Measurements from ENCODE around the gene CERS3. TPM values are rescaled to one million over a fixed set of nuclear protein-coding genes. Genes with fewer than 3 reads are reported as not detected.

Gene CERS3
- under 1 TPM; 0.60 to 0.62 TPM for total RNA-seq

DNA sequence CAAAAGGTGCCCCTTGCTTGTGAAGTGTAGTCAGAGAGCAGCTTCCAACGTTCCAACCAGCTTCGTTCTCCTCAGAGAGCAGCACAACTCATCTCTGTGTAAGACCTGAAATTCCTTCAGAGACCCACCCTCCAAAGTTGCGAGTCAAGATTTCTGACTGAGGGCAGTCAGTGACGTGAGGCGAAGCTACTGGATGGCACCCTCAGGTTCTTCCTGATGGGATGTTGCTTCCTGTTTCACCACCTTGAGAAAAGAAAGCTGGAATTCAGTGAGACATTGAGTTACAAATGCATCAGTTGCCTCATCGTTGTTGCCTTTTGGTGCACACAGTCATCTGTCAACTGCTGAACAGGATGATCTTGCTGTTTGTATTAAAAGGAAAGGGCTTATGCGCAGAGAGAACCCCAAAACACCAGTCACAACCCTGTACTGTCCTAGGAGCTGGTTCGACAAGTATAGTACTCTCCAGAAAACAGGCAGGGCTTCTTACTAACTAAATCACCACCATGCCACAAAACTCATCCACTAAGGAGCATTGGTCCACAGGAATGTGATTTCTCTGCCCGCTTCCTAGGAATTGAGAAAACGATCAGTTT is at the start of gene CERS3:
Gene CERS3, minus strand, starts transcription at position 118 of the 596 bp plus-strand sequence. CDS start 27,101 bp downstream, outside the sequence.
- Mint-ChIP-seq H3K36me3 (ENCODE audit: low read depth) (no peaks in the 10 kb centered on the region), H3K4me1 (peaks cover 13% of the 10 kb centered on the region), H3K9me3 (no peaks in the 10 kb centered on the region), H3K27me3 (no peaks in the 10 kb centered on the region), H3K27ac (no peak within 1 kb of the TSS), H3K4me3 (no peak within 1 kb of the TSS)
- ChIA-PET POLR2A (no interaction called here), CTCF (interaction anchor here (0.6 to 1.3 kb wide), 2 partner anchors 14 to 20 kb away, joined by 3 read pairs; no protein-coding TSS in a partner anchor)
- no peak for DNase-seq

DNA sequence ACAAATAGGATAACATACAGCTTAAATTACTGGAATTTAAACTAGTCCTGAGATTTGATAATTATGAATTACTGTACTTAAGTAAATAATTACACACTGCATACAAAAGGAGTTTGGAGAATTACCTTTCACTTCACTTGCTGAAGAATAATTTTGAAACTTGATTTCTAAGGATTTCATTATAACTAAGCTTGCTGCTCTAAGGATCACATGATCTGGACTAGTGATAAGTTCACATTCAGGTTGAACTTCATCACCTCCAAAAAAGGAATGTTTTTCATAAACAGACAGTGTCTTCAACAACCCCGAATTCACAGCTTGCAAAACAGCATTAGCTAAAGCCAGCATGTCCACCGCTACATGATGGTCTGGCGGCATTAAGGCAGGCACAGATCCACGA is 44.8 kb upstream of the CERS3 start:
- Mint-ChIP-seq H3K27ac (peak overlapping the region; percentile 58), H3K27me3 (no peaks in the 10 kb centered on the region), H3K9me3 (peaks cover 6% of the 10 kb centered on the region), H3K36me3 (ENCODE audit: low read depth) (peaks cover 85% of the 10 kb centered on the region), H3K4me3 (no peak overlapping the region), H3K4me1 (peaks cover 58% of the 10 kb centered on the region)
- ChIA-PET CTCF (interaction anchor here (1.9 kb wide), 1 partner anchor 223 kb away, joined by 15 read pairs; no protein-coding TSS in a partner anchor), POLR2A (interaction anchor here (0.7 to 1.5 kb wide), 2 partner anchors 25 to 30 kb away, joined by 4 read pairs; no protein-coding TSS in a partner anchor)
- no peak for DNase-seq

DNA sequence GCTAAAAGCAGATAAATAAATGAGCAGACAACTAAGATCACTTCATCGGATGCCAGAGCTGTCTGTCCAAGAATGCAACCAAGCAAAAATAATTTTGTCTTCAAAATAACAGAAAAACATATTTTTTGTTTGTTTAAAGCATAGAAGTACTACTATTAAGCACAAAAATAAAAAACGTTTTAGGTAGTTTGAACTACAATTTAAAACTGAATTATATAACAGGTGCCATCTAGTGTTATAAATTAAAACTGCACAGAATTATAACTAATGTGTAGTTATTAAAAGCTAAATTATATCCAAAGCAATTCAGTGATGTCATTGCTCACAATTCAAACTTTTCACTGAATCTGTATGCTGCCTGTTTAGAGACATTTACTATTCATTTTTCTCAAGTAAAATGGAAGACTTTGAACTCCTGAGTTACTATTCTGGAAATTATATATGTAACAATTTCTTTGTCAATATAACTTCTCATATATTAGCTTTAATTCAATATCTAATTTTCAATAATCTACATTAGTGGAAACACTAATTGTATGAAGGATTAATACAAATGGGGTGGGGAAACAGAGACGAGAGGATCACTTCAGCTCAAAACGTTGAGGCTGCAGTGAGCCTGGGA is 43.7 kb upstream of the CERS3 start:
- Mint-ChIP-seq H3K27me3 (no peaks in the 10 kb centered on the region), H3K4me3 (peak overlapping the region; percentile 48), H3K9me3 (peaks cover 4% of the 10 kb centered on the region), H3K36me3 (ENCODE audit: low read depth) (peaks cover 84% of the 10 kb centered on the region), H3K4me1 (peaks cover 58% of the 10 kb centered on the region), H3K27ac (peak overlapping the region; percentile 92)
- CTCF ChIA-PET: interaction anchor here (0.6 to 1.9 kb wide), 7 partner anchors 17 to 652 kb away, joined by 3 to 15 read pairs (median 3); partner anchors contain the start of genes ADAMTS17, ASB7 and LINS1
- no peak for DNase-seq
- POLR2A ChIA-PET: interaction anchor here (0.6 to 1.5 kb wide), 3 partner anchors 24 to 223 kb away, joined by 3 to 5 read pairs (median 4); no protein-coding TSS in a partner anchor

DNA sequence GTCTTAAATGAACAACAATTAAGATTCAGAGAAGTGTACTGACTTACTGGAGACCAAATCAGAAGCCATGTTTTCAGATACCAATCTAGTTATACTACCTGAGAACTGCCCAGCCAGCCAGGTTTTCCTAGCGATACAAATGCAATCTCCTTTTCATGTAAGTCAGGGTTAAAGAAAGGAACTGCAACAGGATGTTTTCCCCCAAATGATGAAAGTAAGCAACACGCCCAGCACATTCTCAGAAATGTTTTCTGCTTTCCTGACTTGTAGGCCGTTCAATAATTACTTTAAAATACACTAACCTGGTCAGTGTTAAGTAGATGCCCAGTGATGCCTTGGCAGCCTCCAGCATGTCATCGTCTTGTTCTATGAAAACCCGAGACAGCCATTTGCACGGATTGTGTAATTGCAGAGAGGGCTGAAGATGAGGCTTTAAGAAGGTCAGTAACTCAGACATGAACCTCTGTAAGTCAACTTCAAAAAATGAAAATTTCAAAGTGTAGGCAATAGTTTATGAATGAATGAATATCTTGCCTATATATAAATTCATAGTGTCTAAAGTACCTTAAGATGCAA is 42.9 kb upstream of the CERS3 start:
- Mint-ChIP-seq H3K27me3 (no peaks in the 10 kb centered on the region), H3K4me3 (peak overlapping the region; percentile 48), H3K36me3 (ENCODE audit: low read depth) (peaks cover 80% of the 10 kb centered on the region), H3K27ac (peak overlapping the region; percentile 92), H3K9me3 (peaks cover 3% of the 10 kb centered on the region), H3K4me1 (peaks cover 55% of the 10 kb centered on the region)
- POLR2A ChIA-PET: interaction anchor here (1.5 kb wide), 1 partner anchor 32 kb away, joined by 4 read pairs; no protein-coding TSS in a partner anchor
- DNase-seq: peak; percentile 34
- CTCF ChIA-PET: interaction anchor here (0.6 to 1.9 kb wide), 8 partner anchors 18 to 653 kb away, joined by 3 to 15 read pairs (median 3); partner anchors contain the start of genes ASB7 and LINS1

- H3K27ac Mint-ChIP-seq: peak overlapping the region; percentile 92
- no peaks in the 10 kb centered on the region for H3K27me3 Mint-ChIP-seq
- H3K4me3 Mint-ChIP-seq: peak overlapping the region; percentile 48
- H3K4me1 Mint-ChIP-seq: peaks cover 52% of the 10 kb centered on the region
- POLR2A ChIA-PET: no interaction called here
- peaks cover 3% of the 10 kb centered on the region for H3K9me3 Mint-ChIP-seq
- no peak for DNase-seq
- CTCF ChIA-PET: interaction anchor here (0.6 to 1.3 kb wide), 3 partner anchors 45 to 221 kb away, joined by 3 read pairs; no protein-coding TSS in a partner anchor
- peaks cover 76% of the 10 kb centered on the region for H3K36me3 Mint-ChIP-seq (ENCODE audit: low read depth)
These were observed 42.1 kb upstream of the CERS3 start for GRCh38 chr15:100570735-100571313.

DNA sequence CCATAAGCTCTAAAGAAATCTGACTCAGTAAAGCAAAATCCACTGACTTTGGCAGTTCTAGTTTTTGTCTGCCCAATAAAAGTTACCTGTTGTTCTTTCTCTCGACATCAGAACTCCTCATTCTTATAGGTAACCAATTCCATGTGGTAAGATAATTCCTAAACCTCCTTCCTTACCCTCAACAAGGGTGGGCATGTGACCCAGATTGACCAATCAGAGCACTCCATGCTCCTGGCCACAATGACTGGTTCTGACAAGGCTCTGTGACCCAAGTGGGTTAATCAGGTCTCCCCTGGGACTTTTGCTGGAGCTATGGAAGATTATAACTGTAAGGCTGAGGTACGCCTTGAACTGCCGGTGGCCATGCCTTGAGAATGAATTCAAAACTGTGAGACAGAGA is 41.5 kb upstream of the CERS3 start:
- peaks cover 46% of the 10 kb centered on the region for H3K4me1 Mint-ChIP-seq
- H3K27ac Mint-ChIP-seq: peak overlapping the region; percentile 92
- CTCF ChIA-PET: interaction anchor here (1.3 kb wide), 1 partner anchor 45 kb away, joined by 3 read pairs; no protein-coding TSS in a partner anchor
- no peaks in the 10 kb centered on the region for H3K27me3 Mint-ChIP-seq
- POLR2A ChIA-PET: no interaction called here
- H3K36me3 Mint-ChIP-seq (ENCODE audit: low read depth): peaks cover 74% of the 10 kb centered on the region
- H3K4me3 Mint-ChIP-seq: peak overlapping the region; percentile 48
- peaks cover 3% of the 10 kb centered on the region for H3K9me3 Mint-ChIP-seq
- DNase-seq: no peak

DNA sequence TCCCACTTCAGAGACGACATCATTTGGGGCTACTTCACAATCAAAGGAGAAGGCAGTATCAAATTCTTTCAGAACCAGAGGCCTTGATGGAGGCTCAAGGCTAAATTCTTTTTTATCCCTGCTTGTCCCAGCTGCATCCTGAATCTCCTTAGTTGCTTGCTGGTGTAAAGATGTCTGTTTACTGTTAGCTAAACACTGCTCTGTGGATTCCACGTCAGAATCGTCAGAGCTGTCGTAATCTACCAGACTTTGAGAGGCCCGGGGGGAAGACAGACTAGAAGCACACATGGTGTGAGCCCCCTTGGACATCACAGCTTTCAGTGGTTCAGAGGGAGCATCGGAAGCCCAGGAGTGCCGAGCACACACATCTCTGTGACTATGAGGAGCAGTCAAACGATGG is 40.6 kb upstream of the CERS3 start:
- peaks cover 45% of the 10 kb centered on the region for H3K4me1 Mint-ChIP-seq
- CTCF ChIA-PET: no interaction called here
- H3K27ac Mint-ChIP-seq: peak overlapping the region; percentile 73
- H3K9me3 Mint-ChIP-seq: peaks cover 3% of the 10 kb centered on the region
- no peak overlapping the region for H3K4me3 Mint-ChIP-seq
- peaks cover 72% of the 10 kb centered on the region for H3K36me3 Mint-ChIP-seq (ENCODE audit: low read depth)
- no peaks in the 10 kb centered on the region for H3K27me3 Mint-ChIP-seq
- DNase-seq: no peak
- POLR2A ChIA-PET: no interaction called here

DNA sequence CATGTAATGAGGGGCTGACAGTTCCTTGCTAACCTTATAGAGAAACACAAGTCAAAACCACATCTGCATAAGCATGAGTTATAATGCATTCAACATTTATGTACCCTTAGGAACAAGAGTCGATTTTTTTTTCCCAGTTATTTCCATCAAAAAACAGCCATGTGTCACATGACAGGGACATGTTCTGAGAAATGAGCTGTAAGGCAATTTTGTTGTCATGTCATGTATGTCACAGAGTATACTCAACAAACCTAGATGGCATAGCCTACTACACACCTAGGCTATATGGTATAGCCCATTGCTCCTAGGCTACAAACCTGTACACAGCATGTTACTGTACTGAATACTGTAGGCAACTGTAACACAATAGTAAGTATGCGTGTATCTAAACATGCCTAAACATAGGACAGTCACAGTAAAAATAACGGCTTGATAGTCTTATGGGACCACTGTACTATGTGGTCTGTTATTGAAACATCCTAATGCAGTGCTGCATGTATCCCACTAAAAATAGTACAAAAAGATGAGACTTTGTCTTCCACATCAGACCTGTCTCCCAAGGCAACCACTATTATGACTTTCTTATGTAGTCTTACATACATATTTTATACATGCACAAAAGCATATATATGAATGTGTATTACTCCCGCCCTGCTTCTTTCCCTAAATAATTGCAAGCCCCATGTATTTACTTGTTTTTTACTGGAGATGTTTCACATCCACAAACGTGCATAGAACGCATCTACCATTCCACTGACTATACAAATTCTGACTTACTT is 38.3 kb upstream of the CERS3 start:
- DNase-seq: no peak
- H3K27me3 Mint-ChIP-seq: no peaks in the 10 kb centered on the region
- peaks cover 69% of the 10 kb centered on the region for H3K36me3 Mint-ChIP-seq (ENCODE audit: low read depth)
- peaks cover 31% of the 10 kb centered on the region for H3K4me1 Mint-ChIP-seq
- H3K9me3 Mint-ChIP-seq: peaks cover 3% of the 10 kb centered on the region
- CTCF ChIA-PET: interaction anchor here (1.0 to 1.8 kb wide), 2 partner anchors 23 to 28 kb away, joined by 4 to 5 read pairs; no protein-coding TSS in a partner anchor
- no peak overlapping the region for H3K4me3 Mint-ChIP-seq
- no peak overlapping the region for H3K27ac Mint-ChIP-seq
- POLR2A ChIA-PET: no interaction called here

- Mint-ChIP-seq H3K36me3 (ENCODE audit: low read depth) (peaks cover 65% of the 10 kb centered on the region), H3K9me3 (peaks cover 3% of the 10 kb centered on the region), H3K27ac (no peak overlapping the region), H3K4me3 (no peak overlapping the region), H3K27me3 (no peaks in the 10 kb centered on the region), H3K4me1 (peaks cover 16% of the 10 kb centered on the region)
- ChIA-PET CTCF (interaction anchor here (1.8 kb wide), 1 partner anchor 25 kb away, joined by 4 read pairs; no protein-coding TSS in a partner anchor), POLR2A (no interaction called here)
- DNase-seq: no peak
These were observed 36.8 kb upstream of the CERS3 start for GRCh38 chr15:100565591-100565990.

- ChIA-PET POLR2A (no interaction called here), CTCF (interaction anchor here (1.9 kb wide), 1 partner anchor 210 kb away, joined by 4 read pairs; no protein-coding TSS in a partner anchor)
- no peak overlapping the region for H3K27ac Mint-ChIP-seq
- H3K4me3 Mint-ChIP-seq: no peak overlapping the region
- H3K36me3 Mint-ChIP-seq (ENCODE audit: low read depth): peaks cover 48% of the 10 kb centered on the region
- H3K9me3 Mint-ChIP-seq: no peaks in the 10 kb centered on the region
- no peaks in the 10 kb centered on the region for H3K27me3 Mint-ChIP-seq
- H3K4me1 Mint-ChIP-seq: peaks cover 3% of the 10 kb centered on the region
- no peak for DNase-seq
These were observed 31.6 kb upstream of the CERS3 start for GRCh38 chr15:100560323-100560722.

DNA sequence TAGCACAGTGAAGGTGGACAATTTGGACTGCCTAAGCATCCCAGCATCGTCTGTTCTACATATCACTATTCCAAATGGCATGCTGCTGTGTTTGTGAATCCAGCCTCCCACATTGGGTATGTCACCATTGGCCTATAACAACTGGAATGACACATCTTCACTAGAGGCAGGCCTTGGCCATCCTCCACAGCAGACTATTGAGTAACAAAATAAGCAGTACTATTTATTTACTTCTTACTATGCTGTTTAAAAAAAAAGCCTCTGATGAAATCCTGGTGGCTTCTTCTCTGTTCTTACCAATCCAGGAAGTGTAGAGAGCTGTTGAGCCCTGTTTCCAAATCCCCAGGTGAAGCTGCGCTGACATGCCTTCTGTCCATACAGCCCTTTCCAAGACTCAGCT is 30.6 kb upstream of the CERS3 start:
- H3K36me3 Mint-ChIP-seq (ENCODE audit: low read depth): peaks cover 46% of the 10 kb centered on the region
- DNase-seq: no peak
- no peaks in the 10 kb centered on the region for H3K27me3 Mint-ChIP-seq
- no peaks in the 10 kb centered on the region for H3K9me3 Mint-ChIP-seq
- ChIA-PET POLR2A (no interaction called here), CTCF (interaction anchor here (0.8 kb wide), 1 partner anchor 1446 kb away, joined by 3 read pairs; no protein-coding TSS in a partner anchor)
- H3K4me3 Mint-ChIP-seq: no peak overlapping the region
- H3K4me1 Mint-ChIP-seq: no peaks in the 10 kb centered on the region
- no peak overlapping the region for H3K27ac Mint-ChIP-seq

DNA sequence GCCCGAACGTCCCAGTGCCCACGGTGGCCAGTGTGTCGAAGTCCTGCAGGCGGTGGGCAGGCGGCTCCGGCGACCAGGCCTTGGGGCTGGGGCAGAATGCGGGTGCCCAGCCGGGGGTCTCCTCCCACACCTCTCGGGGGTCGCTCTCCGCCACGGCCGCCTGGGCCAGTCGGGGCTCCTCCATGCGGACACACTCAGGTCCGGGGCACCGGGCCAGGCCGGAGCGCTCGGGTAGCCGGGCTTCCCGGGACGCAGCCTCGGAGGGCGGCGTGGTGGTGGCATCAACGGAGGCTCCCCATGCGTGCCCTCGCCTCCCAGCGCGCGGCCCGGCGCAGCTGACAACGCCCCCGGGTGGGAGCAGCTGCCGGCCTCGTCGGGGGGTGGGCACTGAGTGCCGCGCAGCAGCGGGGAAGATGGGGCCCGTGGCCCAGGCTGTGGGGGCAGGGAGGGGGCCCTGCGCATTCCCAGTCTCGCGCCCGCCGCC is 30.1 kb upstream of the CERS3 start:
- Mint-ChIP-seq H3K36me3 (ENCODE audit: low read depth) (peaks cover 46% of the 10 kb centered on the region), H3K27me3 (no peaks in the 10 kb centered on the region), H3K9me3 (no peaks in the 10 kb centered on the region), H3K4me3 (no peak overlapping the region), H3K4me1 (no peaks in the 10 kb centered on the region), H3K27ac (no peak overlapping the region)
- ChIA-PET CTCF (no interaction called here), POLR2A (no interaction called here)
- DNase-seq: no peak

Measured in activated CD4-positive, alpha-beta T cell treated with anti-CD3 and anti-CD28 coated beads, Interleukin-2, amount 10 ng/mL, durations not matched to agents 7 days and 5 days (primary cell).